GM19099 (cell line): ENCODE measurements around the gene CERCAM.

Source experiments
- POLR2A ChIP-seq: IDR thresholded peaks from 3 replicates; pipeline ENCODE4 v1.6.1; 2011; ENCODE audit warnings: low read depth; ENCODE audit not compliant: insufficient read length; ENCODE audit errors: extremely low read depth

CERCAM gene

DNA sequence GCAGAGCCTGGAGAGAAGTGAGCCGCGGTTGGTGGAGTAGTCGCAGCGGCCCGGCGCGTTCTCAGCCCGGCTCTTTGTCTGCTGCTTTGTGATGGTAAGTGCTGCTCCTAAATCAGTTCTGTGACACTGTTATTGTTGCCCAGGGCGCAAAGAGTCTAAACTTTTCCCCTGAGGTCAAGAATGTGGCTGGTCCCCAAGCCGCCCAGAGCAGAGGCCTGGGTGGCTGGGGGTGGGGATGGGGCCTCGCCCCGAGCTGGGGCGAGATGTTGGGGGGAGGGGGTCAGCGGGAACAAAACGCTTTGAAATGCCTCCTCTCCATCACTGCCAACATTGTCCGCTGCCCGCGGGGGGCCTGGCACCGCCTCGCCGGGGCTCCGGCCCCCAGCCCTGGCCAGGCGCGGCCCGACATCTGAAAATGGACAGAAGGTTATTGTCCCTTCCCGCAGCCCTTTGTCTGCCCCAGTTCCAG lies 11.7 kb upstream of the CERCAM start:
- TF ChIP-seq POLR2A, result no peak

DNA sequence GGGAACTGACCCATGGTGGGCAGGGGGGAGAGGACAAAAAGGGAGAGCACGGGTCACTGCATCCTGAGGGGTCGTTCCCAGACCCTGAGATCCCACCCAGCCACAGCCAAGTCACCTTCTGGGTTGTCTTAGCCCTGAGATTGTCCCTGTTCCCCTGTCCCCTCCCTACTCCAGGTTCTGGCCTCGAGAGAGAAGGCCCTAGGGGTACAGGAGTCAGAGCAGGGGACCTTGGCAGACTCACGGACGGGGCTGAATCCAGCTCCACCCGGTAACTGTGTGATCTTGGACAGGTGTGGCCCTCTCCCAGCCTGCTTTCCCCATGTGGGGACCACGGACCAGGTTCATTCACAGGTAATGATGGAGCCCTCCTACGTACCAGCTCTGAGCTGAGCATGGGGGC lies 11.2 kb upstream of the CERCAM start:
- no peak for TF ChIP-seq POLR2A

DNA sequence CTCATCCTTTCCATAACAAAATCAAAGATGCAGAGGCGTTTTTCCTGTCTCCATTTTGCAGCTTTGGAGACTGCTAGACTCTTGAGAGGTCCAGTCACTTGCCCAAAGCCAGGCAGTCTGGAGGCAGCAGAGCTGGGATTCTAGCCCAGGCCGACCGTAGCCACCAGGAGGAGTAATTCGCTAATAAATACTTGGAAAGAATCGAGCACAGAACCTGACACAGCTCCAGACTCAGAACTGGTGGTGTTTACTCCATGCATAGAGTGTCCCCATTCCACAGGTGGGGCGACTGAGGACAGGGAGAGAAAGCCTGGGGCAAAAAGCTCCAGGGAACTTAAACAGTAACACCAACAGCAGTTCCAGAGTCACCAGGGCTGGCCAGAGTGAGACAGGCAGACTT lies 10.7 kb upstream of the CERCAM start:
- TF ChIP-seq POLR2A, result no peak

DNA sequence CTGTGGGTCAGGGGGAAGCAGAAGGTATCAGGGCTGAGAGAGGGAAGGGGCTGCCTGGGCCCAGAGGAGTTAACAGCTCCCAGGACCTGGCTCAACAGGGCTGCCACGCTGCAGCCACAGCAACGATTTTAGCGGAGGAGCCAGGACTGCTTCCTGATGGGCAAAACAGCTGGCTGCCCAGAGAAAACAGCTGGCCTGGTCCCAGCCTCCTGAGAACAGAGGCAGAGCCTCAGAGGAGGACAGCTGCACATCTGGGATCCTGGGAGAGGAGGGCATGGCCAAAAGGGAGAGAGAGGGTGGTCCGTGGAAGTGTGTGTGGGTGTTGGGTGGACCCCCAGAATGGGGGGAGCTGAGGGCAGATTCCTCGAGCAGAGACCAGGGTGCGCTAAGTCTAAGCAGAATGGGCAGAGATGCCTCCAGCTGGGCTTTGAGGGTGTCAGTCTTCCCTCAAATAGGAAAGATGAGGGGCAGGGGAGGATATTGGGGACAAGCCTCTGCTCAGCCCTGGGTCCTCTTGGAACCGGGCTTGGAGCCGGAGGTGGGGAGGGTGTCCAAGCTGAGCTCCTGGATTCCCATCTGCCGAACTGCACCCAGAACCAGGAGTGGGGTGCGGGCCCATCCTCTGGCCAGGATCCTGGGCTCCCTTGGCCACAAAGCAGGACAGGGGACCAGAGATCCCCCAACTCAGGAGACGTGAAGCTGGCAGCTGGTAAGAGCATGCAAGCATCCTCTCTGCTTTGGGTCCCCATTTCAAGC lies 9.1 kb upstream of the CERCAM start:
- no peak for TF ChIP-seq POLR2A

DNA sequence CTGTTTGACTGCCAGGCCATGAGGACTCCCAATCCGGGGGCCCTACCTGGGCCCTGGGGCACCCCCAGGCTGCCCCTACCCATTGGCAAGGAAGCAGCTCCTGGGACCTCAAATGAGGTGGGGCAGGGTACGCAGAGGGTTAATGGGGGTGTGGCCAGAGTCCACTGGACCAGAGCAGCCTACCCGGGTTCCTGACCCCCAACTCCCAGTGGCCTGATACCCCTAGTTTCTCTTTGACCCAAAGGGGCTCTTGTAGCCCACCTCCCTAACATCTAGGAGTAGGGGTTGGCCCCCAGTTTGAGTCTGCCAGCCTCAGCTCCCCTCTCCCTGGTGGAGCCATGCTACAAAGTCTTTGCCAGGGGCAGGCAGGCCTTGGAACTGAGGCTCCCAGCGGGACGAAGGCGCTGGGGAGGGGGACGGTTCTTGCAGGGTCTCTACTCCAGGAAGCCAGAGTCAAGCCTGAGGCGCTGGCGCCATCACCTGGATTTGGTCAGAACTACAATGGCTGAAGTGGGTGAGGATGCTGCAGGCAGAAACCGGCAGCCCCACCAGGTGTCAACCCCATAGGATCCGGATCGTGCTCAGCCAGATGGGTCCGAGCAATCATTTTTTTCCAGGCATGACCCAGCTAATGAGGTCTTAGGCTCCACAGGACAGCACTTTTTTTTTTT lies 8.4 kb upstream of the CERCAM start:
- no peak for TF ChIP-seq POLR2A

DNA sequence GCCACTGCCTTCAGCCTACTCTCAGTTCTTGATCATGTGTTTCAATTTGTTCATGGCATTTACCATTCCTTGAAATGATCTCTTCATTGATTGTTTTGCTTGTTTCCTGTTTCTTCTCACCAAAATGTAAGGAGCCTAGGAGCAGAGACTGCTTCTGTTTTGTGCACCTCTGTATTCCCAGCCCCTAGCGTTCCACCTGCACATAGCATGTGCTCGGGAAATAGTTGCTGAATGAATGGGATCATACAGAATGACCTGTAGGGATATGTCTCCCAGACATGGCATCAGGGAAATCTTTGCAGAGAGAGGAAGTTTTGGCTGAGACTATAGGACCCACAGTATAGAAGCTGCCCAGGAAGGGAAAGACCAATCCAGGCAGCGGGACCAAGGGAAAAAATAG lies 6.2 kb upstream of the CERCAM start:
- no peak for TF ChIP-seq POLR2A

DNA sequence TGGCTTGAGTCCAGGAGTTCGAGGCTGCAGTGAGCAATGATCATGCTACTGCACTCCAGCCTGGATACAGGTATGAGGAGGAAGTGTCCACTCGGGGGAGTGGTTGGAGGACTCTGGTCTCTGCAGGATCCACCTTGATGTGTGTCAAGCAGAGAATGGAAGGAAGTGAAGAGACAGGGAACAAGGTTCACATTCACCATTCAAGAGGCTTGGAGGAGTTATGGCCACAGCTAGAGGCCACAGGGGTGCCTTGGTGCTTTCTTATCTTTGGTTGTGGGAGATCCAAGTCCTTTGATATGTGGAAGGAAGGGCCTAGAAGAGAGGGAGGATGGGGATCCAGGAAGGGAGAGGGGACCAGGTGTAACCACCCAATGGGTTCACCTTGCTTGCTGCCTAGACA lies 5.4 kb upstream of the CERCAM start:
- no peak for TF ChIP-seq POLR2A

GRCh38 chr9:128416014-128416413 lies 4.6 kb upstream of the CERCAM start:
- TF ChIP-seq POLR2A, result no peak

DNA sequence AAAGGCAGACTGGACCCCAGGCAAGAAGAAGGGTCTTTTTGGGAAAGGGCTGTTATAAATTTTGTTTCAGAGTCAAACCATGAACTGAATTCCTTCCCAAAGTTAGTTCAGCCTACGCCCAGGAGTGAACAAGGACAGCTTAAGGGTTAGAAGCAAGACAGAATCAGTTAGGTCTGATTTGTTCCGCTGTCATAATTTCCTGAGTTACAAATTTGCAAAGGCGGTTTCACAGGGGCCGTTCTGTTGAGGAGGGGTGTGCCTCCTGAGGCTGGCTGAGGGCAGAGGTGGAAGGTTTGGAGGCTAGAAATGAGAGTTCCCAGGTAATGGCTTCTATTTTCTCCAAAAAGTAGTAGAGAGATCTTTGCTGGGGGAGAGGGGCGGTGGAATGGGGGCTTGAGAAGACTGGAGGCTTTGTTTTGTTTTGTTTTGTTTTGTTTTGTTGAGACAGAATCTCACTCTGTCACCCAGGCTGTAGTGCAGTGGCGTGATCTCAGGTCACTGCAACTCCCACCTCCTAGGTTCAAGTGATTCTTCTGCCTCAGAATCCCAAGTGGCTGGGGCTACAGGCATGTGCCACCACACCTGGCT lies 4.1 kb upstream of the CERCAM start:
- no peak for TF ChIP-seq POLR2A

GRCh38 chr9:128419061-128419925 lies 1.4 kb upstream of the CERCAM start:
- TF ChIP-seq POLR2A, result no peak

GRCh38 chr9:128420060-128420650 lies 502 bp upstream of the CERCAM start:
- TF ChIP-seq POLR2A, result no peak

- TF ChIP-seq POLR2A, result no peak
Measured at GRCh38 chr9:128421482-128421996, 882 bp downstream of the CERCAM start.

DNA sequence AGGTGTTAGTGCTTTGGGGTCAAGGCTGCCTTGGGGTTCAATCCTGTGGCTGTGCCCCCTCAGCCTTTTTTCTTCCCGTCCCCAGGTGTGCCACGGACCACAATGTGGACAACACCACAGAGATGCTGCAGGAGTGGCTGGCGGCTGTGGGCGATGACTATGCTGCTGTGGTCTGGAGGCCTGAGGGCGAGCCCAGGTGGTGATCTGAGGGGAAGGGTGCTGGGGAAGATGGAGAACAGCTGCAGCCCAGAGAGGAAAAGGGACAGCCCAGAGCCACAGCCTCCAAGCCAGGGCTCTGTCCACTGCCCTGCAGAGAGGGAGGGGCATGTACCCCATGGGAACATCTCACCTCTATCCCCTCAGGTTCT lies 2.1 kb downstream of the CERCAM start:
- TF ChIP-seq POLR2A, result no peak

DNA sequence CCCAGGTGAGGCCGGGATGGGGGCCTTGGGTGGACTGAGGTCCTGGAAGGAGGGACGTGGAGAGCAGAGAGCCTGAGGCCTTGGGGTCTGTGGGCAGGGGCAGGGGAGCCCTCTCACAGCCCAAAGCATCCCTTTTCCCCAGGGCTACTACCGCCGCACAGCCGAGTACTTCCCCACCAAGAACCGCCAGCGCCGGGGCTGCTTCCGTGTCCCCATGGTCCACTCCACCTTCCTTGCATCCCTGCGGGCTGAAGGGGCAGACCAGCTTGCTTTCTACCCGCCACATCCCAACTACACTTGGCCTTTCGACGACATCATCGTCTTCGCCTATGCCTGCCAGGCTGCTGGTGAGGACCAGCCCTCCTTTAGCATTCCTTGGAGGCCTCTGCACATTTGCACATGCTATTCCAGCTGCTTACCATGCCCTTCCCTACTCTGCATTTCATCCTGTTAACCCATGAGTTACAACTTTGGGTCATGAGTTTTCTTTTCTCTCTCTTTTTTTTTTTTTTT lies 3.7 kb downstream of the CERCAM start:
- TF ChIP-seq POLR2A, result no peak
